GM12891 (cell line): Measurements from ENCODE around the gene CHORDC1.
"Not testable (repeated sequence)": the region's sequence is repeated elsewhere in the genome, so short reads cannot be mapped to it uniquely, and the experiment has no call there.

Experiments
- DNase-seq: peaks from one replicate; pipeline ENCODE4 v3.0.0; 2011; ENCODE audit warnings: low spot score; ENCODE audit not compliant: insufficient read length
- FAIRE-seq: peaks from 2 replicates; lab custom pipeline; 2011; peaks lifted over from hg19 to GRCh38; lab: Jason Lieb, UNC
- PAX5 ChIP-seq: IDR thresholded peaks from 2 replicates; pipeline ENCODE4 v1.6.1; 2011; ENCODE audit warnings: low read length, moderate library complexity, mild to moderate bottlenecking; ENCODE audit not compliant: insufficient read depth, severe bottlenecking
- POLR2A ChIP-seq: IDR thresholded peaks from 2 replicates; pipeline ENCODE4 v1.6.1; 2011; ENCODE audit warnings: low read depth, low read length, control low read depth
- POLR2AphosphoS5 ChIP-seq: IDR thresholded peaks from 2 replicates; pipeline ENCODE4 v1.6.1; 2011; ENCODE audit warnings: low read depth, low read length, control low read depth
- POU2F2 ChIP-seq: IDR thresholded peaks from 2 replicates; pipeline ENCODE4 v1.6.1; 2011; ENCODE audit warnings: low read depth, mild to moderate bottlenecking, control low read depth, low read length, moderate library complexity
- SPI1 ChIP-seq: IDR thresholded peaks from 2 replicates; pipeline ENCODE4 v1.6.1; 2011; ENCODE audit warnings: low read depth, low read length, control low read depth
- TAF1 ChIP-seq: IDR thresholded peaks from 2 replicates; pipeline ENCODE4 v1.6.1; 2011; ENCODE audit warnings: low read depth, low read length, control low read depth

CHORDC1 gene

DNA sequence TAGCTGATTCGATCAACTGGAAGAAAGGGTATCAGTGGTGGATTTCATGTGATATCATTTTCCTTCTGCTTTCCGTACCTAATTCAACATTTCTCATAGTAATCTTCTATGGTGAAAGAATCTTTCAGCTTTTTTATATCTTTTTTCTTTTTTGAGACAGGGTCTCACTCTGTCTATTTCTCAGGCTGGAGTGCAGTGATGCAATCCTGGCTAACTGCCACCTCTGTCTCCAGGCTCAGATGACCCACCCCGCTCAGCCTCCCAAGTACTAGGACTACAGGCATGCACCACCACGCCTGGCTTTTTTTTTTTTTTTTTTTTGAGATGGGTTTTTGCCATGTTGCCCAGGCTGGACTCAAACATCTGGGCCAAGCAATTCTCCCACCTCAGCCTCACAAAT lies 18.6 kb upstream of the CHORDC1 start:
- FAIRE-seq = no peak
- TF ChIP-seq SPI1 (no peak), POLR2A (no peak), TAF1 (no peak), PAX5 (no peak), POLR2AphosphoS5 (no peak), POU2F2 (no peak)
- no peak for DNase-seq

DNA sequence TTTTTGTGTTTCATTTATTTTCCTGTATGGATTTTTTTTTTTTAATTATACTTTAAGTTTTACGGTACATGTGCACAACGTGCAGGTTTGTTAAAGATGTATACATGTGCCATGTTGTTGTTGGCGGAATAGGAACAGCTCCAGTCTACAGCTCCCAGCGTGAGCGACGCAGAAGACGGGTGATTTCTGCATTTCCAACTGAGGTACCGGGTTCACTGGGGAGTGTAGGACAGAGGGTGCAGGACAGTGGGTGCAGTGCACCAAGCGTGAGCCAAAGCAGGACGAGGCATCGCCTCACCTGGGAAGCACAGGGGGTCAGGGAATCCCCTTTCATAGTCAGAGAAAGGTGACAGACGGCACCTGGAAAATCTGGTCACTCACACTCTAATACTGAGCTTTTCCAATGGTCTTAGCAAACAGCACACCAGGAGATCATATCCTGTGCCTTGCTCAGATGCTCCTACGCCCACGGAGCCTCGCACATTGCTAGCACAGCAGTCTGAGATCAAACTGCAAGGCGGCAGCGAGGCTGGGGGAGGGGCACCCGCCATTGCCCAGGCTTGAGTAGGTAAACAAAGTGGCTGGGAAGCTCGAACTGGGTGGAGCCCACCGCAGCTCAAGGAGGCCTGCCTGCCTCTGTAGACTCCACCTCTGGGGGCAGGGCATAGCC lies 17.3 kb upstream of the CHORDC1 start:
- DNase-seq, FAIRE-seq: not testable (repeated sequence)

DNA sequence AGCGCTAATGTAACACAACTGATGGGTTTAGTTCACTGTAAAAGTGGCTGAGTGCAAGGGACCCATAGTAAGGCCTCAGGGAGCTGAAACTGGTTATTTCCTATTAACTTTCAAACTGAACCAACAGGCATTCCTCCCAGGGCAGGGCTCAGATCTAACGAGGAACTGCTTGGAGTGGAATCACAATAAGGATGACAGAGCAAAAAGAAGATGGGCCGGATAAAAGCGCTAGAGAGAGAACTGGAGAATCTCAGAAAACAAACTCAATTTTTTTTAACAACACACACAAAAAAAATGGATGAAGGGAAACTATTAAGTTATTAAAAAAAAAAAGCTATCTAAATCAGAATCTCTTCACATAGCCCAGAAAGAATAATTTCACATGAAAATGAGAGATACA lies 14.2 kb upstream of the CHORDC1 start:
- no peak for TF ChIP-seq TAF1
- TF ChIP-seq PAX5 = no peak
- TF ChIP-seq POU2F2 = no peak
- no peak for TF ChIP-seq SPI1
- TF ChIP-seq POLR2A = no peak
- TF ChIP-seq POLR2AphosphoS5 = no peak
- DNase-seq = no peak
- no peak for FAIRE-seq

DNA sequence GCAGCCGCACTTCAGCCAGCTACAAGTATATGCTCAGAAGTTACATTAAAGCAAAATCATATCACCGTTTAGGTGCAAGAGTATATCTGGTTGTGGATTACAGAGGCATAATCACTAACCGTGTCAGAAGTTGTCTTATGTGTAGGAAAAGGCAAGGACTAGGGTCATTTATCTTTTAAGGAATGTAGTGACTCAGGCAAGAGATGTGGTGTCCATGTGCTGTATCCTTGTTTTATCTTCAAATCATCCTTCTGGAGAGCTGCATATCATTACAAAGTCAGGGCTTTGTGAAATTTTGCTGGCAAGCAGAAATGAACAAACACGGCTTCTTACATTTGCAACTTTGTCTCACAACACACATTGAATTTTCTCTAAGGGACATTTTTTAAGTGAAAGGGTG lies 12.7 kb upstream of the CHORDC1 start:
- TF ChIP-seq PAX5 (no peak), SPI1 (no peak), TAF1 (no peak), POU2F2 (no peak), POLR2AphosphoS5 (no peak), POLR2A (no peak)
- DNase-seq = no peak
- no peak for FAIRE-seq

DNA sequence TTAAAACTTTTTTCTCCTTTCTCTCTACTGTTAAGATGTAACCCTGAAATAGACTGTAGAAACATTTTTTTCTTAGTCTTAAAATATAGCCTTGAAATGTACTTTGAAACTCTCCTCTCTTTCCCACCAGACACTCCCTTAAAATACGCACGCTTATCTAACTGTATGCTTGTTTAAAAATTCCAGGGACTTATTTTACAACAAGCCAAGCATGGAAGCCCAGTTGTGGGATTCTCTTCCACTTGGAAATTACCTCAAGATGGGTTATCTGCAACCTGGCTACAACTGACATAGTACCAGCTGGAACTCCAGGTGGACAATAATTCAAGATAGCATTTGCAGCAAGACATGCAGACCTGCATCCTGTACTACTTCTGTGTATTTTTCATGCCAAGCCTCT lies 12.1 kb upstream of the CHORDC1 start:
- DNase-seq = no peak
- no peak for FAIRE-seq
- TF ChIP-seq POLR2A = no peak
- no peak for TF ChIP-seq POLR2AphosphoS5
- no peak for TF ChIP-seq POU2F2
- TF ChIP-seq PAX5 = no peak
- TF ChIP-seq TAF1 = no peak
- TF ChIP-seq SPI1 = no peak

DNA sequence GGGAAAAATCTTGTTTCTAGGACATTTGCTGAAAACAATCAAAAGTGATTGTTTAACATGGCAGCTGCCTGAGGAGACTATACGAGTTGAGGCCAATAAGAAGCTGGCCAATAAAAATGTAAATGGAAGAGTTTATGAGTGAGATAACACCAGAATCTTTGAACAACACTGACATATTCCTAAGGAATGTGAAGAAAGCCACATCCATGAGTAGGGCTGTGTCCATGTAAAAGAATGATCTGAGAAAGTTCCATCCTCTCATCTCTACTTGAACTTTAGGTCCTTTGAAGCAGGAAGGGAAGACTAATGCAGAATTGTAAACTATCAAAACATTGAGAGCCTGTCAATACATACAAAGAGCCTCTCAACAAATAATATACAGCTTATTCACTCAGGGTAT lies 6.9 kb upstream of the CHORDC1 start:
- TF ChIP-seq POU2F2 (no peak), TAF1 (no peak), PAX5 (no peak), POLR2A (no peak), POLR2AphosphoS5 (no peak), SPI1 (no peak)
- no peak for FAIRE-seq
- DNase-seq = no peak

DNA sequence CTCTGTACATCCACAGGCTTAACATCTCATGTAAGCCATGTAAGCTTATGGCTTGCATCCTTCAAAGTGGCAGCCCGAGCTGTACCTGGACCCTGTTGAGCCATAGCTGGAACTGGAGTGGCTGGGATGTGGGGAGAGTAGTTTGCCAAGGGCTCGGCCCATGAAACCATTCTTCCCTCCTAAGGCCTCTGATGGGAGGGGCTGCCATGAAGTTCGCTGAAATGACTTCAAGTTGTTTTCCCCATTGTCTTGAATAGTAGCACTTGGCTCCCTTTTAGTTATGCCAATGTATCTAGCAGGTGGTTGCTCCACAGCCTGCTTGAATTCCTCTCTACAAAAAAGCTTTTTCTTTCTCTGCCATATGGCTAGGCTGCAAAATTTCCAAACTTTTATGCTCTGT lies 5.2 kb upstream of the CHORDC1 start:
- DNase-seq (no peak), FAIRE-seq (no peak)
- TF ChIP-seq TAF1 (no peak), POLR2A (no peak), SPI1 (no peak), POU2F2 (no peak), POLR2AphosphoS5 (no peak), PAX5 (no peak)

DNA sequence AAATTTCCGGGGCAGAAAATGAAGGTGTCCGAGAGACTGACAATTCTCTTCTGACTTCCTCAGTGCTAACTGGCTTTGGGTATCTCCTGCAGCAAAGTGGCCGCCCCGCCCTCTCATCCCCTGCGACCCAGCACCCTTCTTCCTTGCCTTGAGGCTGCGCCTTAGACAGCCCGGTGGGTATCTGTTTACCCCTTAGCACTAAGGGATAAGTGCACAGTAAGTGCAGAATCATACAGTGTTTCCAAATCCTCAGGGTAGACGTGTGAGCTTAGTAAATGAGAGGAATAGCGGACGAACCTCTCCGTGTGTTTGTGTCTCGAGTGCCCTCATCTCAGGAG lies 368 bp upstream of the CHORDC1 start:
- TF ChIP-seq SPI1 (peak; percentile 17; the same call in 1 of the 2 replicates), PAX5 (no peak)
- DNase-seq (no peak), FAIRE-seq (no peak)

DNA sequence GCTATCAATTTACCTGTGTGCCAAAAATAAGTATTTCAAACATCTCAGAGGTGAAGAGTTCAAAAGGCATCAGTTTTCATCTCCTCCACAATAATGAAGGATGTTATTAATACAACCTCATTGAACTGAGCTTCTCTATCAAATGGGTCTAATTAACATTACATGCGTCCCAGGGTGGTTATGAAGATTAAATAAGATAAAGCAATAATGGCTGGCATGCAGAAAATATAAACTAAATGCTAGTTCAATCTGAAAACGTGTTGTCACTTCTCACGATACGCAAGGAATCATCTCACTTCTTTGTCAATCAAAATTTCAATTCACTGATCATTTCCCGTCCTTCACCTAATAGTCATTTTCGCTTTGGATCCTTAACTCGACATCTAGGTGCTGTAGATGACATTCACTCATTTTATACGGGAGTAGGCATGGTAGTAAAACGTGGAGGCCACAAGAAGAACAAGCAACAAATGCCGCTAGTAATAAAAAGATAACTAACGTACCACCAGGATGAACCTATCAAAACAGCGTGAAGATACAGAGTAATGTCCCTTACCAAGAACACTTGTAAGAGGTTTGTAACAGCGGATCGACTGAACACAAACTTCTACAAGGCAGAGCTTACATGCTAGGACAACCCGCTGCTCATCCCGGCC lies 918 bp downstream of the CHORDC1 start:
- FAIRE-seq (peak; percentile 86), DNase-seq (no peak)
- TF ChIP-seq TAF1 (no peak), POLR2A (no peak), SPI1 (no peak), PAX5 (no peak), POU2F2 (no peak)

DNA sequence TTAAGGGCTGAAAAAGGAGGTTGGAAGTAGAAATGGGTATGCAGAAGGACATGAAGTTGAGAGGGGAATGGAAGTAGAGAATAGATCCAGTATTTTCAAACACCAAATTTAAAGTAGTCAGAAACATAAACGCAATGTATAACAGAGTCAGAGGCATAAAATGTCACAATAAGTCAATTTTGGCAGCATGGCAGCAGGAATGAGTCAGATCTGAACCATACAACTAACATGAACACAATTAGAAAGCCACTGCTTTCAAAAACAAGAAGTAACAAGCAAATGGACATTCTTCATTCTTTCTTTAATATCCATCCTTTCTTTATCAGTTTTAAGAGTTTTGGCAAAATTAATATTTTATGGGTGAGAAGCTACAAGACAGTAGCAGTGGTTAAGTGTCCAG lies 2.5 kb downstream of the CHORDC1 start:
- no peak for DNase-seq
- FAIRE-seq = no peak
- no peak for TF ChIP-seq PAX5
- no peak for TF ChIP-seq POLR2AphosphoS5
- no peak for TF ChIP-seq POLR2A
- no peak for TF ChIP-seq POU2F2
- no peak for TF ChIP-seq TAF1
- no peak for TF ChIP-seq SPI1
